Mesenchymal stem cell (in vitro differentiated cells and primary cell): ENCODE measurements around the gene RAB3GAP1.
A peak's percentile ranks its signal among the peaks of the same experiment; 100 is the strongest.

Source experiments
- DNase-seq: peaks from one replicate; pipeline ENCODE4 v3.0.0-alpha.2; 2013
- H2AFZ ChIP-seq: one replicate; pipeline ENCODE4 v1.6.1; 2013; ENCODE audit warnings: low read depth, mild to moderate bottlenecking, control low read depth, inconsistent platforms, low read length, moderate library complexity
- H2AK5ac ChIP-seq: 2 replicates; pipeline ENCODE4 v1.6.1; 2013; ENCODE audit warnings: low read length, moderate library complexity, mild to moderate bottlenecking, inconsistent platforms; ENCODE audit not compliant: severe bottlenecking
- H2BK120ac ChIP-seq: one replicate; pipeline ENCODE4 v1.6.1; 2013; ENCODE audit warnings: low read depth, mild to moderate bottlenecking, inconsistent platforms, low read length, moderate library complexity
- H2BK12ac ChIP-seq, 2 experiments: one replicate each; pipeline ENCODE4 v1.6.1; 2013; ENCODE audit warnings: inconsistent platforms in 2 of 2, low read length in 2 of 2, mild to moderate bottlenecking in 2 of 2, moderate library complexity in 2 of 2, control low read depth in 1 of 2
- H2BK15ac ChIP-seq: one replicate; pipeline ENCODE4 v1.6.1; 2013; ENCODE audit warnings: mild to moderate bottlenecking, low read depth, inconsistent platforms; ENCODE audit not compliant: poor library complexity, severe bottlenecking
- H2BK5ac ChIP-seq: 2 replicates; pipeline ENCODE4 v1.6.1; 2013; ENCODE audit warnings: low read depth, mild to moderate bottlenecking, low read length, control low read depth, inconsistent platforms; ENCODE audit not compliant: poor library complexity, severe bottlenecking
- H3K14ac ChIP-seq, 2 experiments: one replicate each; pipeline ENCODE4 v1.6.1; 2013; ENCODE audit warnings: inconsistent platforms in 2 of 2, low read length in 2 of 2, control low read depth in 1 of 2, mild to moderate bottlenecking in 1 of 2, moderate library complexity in 1 of 2
- H3K18ac ChIP-seq, 2 experiments: one replicate each; pipeline ENCODE4 v1.6.1; 2013; ENCODE audit warnings: inconsistent platforms in 2 of 2, low read length in 2 of 2, control low read depth in 1 of 2, low read depth in 1 of 2, mild to moderate bottlenecking in 1 of 2
- H3K23ac ChIP-seq, 2 experiments: one replicate each; pipeline ENCODE4 v1.6.1; 2013; ENCODE audit warnings: inconsistent platforms in 2 of 2, low read length in 2 of 2, mild to moderate bottlenecking in 2 of 2, moderate library complexity in 2 of 2, control low read depth in 1 of 2
- H3K27ac ChIP-seq: 2 replicates; pipeline ENCODE4 v1.5.1; 2013; ENCODE audit warnings: mild to moderate bottlenecking, moderate library complexity, low read length, control low read depth, inconsistent platforms; ENCODE audit not compliant: poor library complexity, severe bottlenecking
- H3K27me3 ChIP-seq, 2 experiments: 2 replicates each; pipeline versions ENCODE4 v1.6.1 to v1.7.0; 2013; ENCODE audit warnings: low read length in 2 of 2, mild to moderate bottlenecking in 2 of 2, moderate library complexity in 2 of 2, control low read depth in 1 of 2, inconsistent platforms in 1 of 2; ENCODE audit not compliant: control insufficient read depth in 1 of 2, insufficient read depth in 1 of 2
- H3K36me3 ChIP-seq, 2 experiments: 2 replicates each; pipeline versions ENCODE4 v1.6.1 to v1.7.0; 2013; ENCODE audit warnings: low read length in 2 of 2, control low read depth in 1 of 2, inconsistent platforms in 1 of 2, low read depth in 1 of 2, mild to moderate bottlenecking in 1 of 2; ENCODE audit not compliant: insufficient read depth in 2 of 2, control insufficient read depth in 1 of 2
- H3K4ac ChIP-seq, 2 experiments: one replicate each; pipeline ENCODE4 v1.6.1; 2013; ENCODE audit warnings: inconsistent platforms in 2 of 2, low read length in 2 of 2, mild to moderate bottlenecking in 2 of 2, moderate library complexity in 2 of 2, control low read depth in 1 of 2, low read depth in 1 of 2
- H3K4me1 ChIP-seq: 2 replicates; pipeline ENCODE4 v1.6.1; 2013; ENCODE audit warnings: low read depth, low read length, control low read depth; ENCODE audit not compliant: control insufficient read depth, insufficient read depth
- H3K4me2 ChIP-seq: 2 replicates; pipeline ENCODE4 v1.6.1; 2013; ENCODE audit warnings: low read length, mild to moderate bottlenecking, inconsistent platforms; ENCODE audit not compliant: poor library complexity, severe bottlenecking
- H3K4me3 ChIP-seq, 2 experiments: 2 replicates each; pipeline versions ENCODE4 v1.5.1 to v1.7.0; 2013; ENCODE audit warnings: low read length in 2 of 2, mild to moderate bottlenecking in 2 of 2, control low read depth in 1 of 2, low read depth in 1 of 2; ENCODE audit not compliant: insufficient read depth in 1 of 2
- H3K79me1 ChIP-seq: replicated peaks from 2 replicates; pipeline ENCODE4 v1.6.1; 2013; ENCODE audit warnings: mild to moderate bottlenecking, control low read depth, low read length, inconsistent platforms; ENCODE audit not compliant: poor library complexity, severe bottlenecking
- H3K9ac ChIP-seq: 2 replicates; pipeline ENCODE4 v1.7.0; 2013; ENCODE audit warnings: mild to moderate bottlenecking, low read length, moderate library complexity
- H3K9me3 ChIP-seq: 2 replicates; pipeline ENCODE4 v1.7.0; 2013; ENCODE audit warnings: mild to moderate bottlenecking, low read length; ENCODE audit not compliant: control insufficient read depth
- H4K8ac ChIP-seq: one replicate; pipeline ENCODE4 v1.6.1; 2013; ENCODE audit warnings: inconsistent platforms, mild to moderate bottlenecking, low read length, moderate library complexity
- H4K91ac ChIP-seq: one replicate; pipeline ENCODE4 v1.6.1; 2013; ENCODE audit warnings: mild to moderate bottlenecking, low read length, inconsistent platforms
- WGBS: methylation state at CpG from one replicate; pipeline ENCODE4 v1.1.7; 2013; ENCODE audit warnings: mixed read lengths; 5-methylcytosine and 5-hydroxymethylcytosine counted together

The RAB3GAP1 gene

DNA sequence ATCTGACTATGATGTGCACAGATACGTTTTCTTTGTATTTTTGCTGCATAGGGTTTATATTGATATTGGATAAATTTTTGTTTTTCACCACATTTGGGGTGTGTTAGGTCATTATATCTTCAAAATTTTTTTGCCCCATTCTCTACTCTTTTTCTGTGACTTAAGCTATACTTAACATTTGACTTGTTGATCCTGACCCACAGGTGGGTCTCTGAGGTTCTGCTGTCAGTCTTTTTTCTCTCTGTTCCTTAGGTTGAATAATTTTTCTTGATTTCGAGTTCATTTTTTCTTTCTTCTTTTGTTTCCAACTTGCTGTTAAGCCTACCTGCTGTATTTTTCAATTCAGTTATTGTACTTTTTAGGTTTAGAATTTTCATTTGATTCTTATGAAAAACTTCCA is 12.1 kb downstream of the RAB3GAP1 start:
- no peak overlapping the region for H2BK5ac ChIP-seq
- no peak overlapping the region for H3K4me3 ChIP-seq
- H3K9me3 ChIP-seq, result no peaks in the 10 kb centered on the region
- WGBS, result no CpG with 5 or more reads among the region's 2 CpGs
- no peak overlapping the region for H4K91ac ChIP-seq
- no peak overlapping the region for H3K27ac ChIP-seq
- no peak overlapping the region for H3K4ac ChIP-seq
- H3K18ac ChIP-seq, result no peak overlapping the region
- no peak overlapping the region for H3K23ac ChIP-seq
- no peak overlapping the region for H3K4me2 ChIP-seq
- H3K14ac ChIP-seq, result no peak overlapping the region
- no peak overlapping the region for H2AFZ ChIP-seq
- no peak overlapping the region for H2AK5ac ChIP-seq
- H2BK12ac ChIP-seq, result no peak overlapping the region
- peaks cover 7% of the 10 kb centered on the region for H3K79me1 ChIP-seq
- H3K9ac ChIP-seq, result no peak overlapping the region
- H2BK15ac ChIP-seq, result no peak overlapping the region
- no peaks in the 10 kb centered on the region for H3K27me3 ChIP-seq
- no peaks in the 10 kb centered on the region for H3K4me1 ChIP-seq
- no peak overlapping the region for H2BK120ac ChIP-seq
- H4K8ac ChIP-seq, result no peak overlapping the region
- H3K36me3 ChIP-seq, result peaks cover 11 to 39% of the 10 kb centered on the region in 2 experiments
- no peak for DNase-seq

GRCh38 chr2:135066710-135067109 is 14.6 kb downstream of the RAB3GAP1 start:
- no peak overlapping the region for H2AK5ac ChIP-seq
- no peaks in the 10 kb centered on the region for H3K4me1 ChIP-seq
- H2BK15ac ChIP-seq, result no peak overlapping the region
- peaks cover 21% of the 10 kb centered on the region for H3K79me1 ChIP-seq
- H3K14ac ChIP-seq, result no peak overlapping the region
- WGBS, result no CpG with 5 or more reads among the region's 1 CpG
- DNase-seq, result no peak
- H3K27me3 ChIP-seq, result no peaks in the 10 kb centered on the region
- no peak overlapping the region for H2BK12ac ChIP-seq
- no peak overlapping the region for H4K8ac ChIP-seq
- no peak overlapping the region for H2BK5ac ChIP-seq
- H3K36me3 ChIP-seq, result peaks cover 10 to 24% of the 10 kb centered on the region in 2 experiments
- no peak overlapping the region for H2BK120ac ChIP-seq
- no peak overlapping the region for H3K4ac ChIP-seq
- no peak overlapping the region for H3K27ac ChIP-seq
- peak overlapping the region; percentile 75 for H3K9ac ChIP-seq
- no peak overlapping the region for H3K4me2 ChIP-seq
- no peak overlapping the region for H4K91ac ChIP-seq
- H3K9me3 ChIP-seq, result peaks cover 4% of the 10 kb centered on the region
- H2AFZ ChIP-seq, result no peak overlapping the region
- H3K18ac ChIP-seq, result no peak overlapping the region
- H3K23ac ChIP-seq, result no peak overlapping the region
- no peak overlapping the region for H3K4me3 ChIP-seq

- no peak overlapping the region for H3K14ac ChIP-seq
Observed at GRCh38 chr2:135072125-135072997, 20.3 kb downstream of the RAB3GAP1 start.

DNA sequence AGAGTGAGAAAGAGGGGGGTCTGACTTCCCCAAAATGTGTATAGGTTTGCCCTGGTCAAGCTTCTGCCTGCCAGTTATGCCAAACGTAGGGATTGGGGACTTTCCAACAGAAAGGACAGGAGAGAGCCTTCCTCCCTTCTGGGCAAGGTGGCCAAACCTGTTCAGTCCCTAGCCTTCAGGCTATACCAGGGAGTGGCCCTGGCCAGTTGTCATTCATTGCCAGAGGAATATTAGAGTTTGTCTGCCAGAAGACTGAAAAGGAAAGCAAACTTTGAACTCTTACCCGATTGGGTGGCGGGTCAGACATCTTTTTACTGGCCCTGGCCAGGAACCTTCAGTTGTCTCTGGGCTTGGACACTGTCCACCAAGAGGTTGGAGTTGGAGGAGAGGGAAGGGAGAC is 22.1 kb downstream of the RAB3GAP1 start:
- no peak overlapping the region for H3K14ac ChIP-seq
- no peak overlapping the region for H3K4me2 ChIP-seq
- no peak overlapping the region for H3K4ac ChIP-seq
- no peak overlapping the region for H3K18ac ChIP-seq
- no peak overlapping the region for H3K9ac ChIP-seq
- no peak overlapping the region for H3K27ac ChIP-seq
- no peaks in the 10 kb centered on the region for H3K4me1 ChIP-seq
- no peak overlapping the region for H2BK12ac ChIP-seq
- H3K4me3 ChIP-seq, result no peak overlapping the region
- no peak overlapping the region for H2BK15ac ChIP-seq
- H3K23ac ChIP-seq, result no peak overlapping the region
- DNase-seq, result no peak
- H3K27me3 ChIP-seq, result no peaks in the 10 kb centered on the region
- H3K9me3 ChIP-seq, result peaks cover 21% of the 10 kb centered on the region
- no peak overlapping the region for H4K91ac ChIP-seq
- peaks cover 45% of the 10 kb centered on the region for H3K79me1 ChIP-seq
- no peak overlapping the region for H2BK5ac ChIP-seq
- 98% methylated on average over 3 of the region's 3 CpGs for WGBS
- H2AK5ac ChIP-seq, result no peak overlapping the region
- no peak overlapping the region for H2BK120ac ChIP-seq
- no peak overlapping the region for H2AFZ ChIP-seq
- H3K36me3 ChIP-seq, result peaks cover 25 to 28% of the 10 kb centered on the region in 2 experiments
- no peak overlapping the region for H4K8ac ChIP-seq

More at GRCh38 chr2:135072125-135072997, 20.3 kb downstream of the RAB3GAP1 start:
- no peak overlapping the region for H3K23ac ChIP-seq
- no peak overlapping the region for H2AK5ac ChIP-seq
- H2BK5ac ChIP-seq, result no peak overlapping the region
- no peak overlapping the region for H2BK12ac ChIP-seq
- no peak overlapping the region for H3K27ac ChIP-seq
- 96% methylated on average over 2 of the region's 3 CpGs for WGBS
- H4K8ac ChIP-seq, result no peak overlapping the region
- DNase-seq, result no peak
- no peak overlapping the region for H2AFZ ChIP-seq
- H3K36me3 ChIP-seq, result peaks cover 22 to 24% of the 10 kb centered on the region in 2 experiments
- no peak overlapping the region for H2BK120ac ChIP-seq
- no peak overlapping the region for H2BK15ac ChIP-seq
- no peaks in the 10 kb centered on the region for H3K4me1 ChIP-seq
- peaks cover 44% of the 10 kb centered on the region for H3K79me1 ChIP-seq
- H3K27me3 ChIP-seq, result no peaks in the 10 kb centered on the region
- H3K4me3 ChIP-seq, result peak overlapping the region in 1 of 2 experiments; percentile 30
- no peak overlapping the region for H3K18ac ChIP-seq
- H3K4me2 ChIP-seq, result no peak overlapping the region
- H3K9me3 ChIP-seq, result peaks cover 21% of the 10 kb centered on the region
- no peak overlapping the region for H3K4ac ChIP-seq
- no peak overlapping the region for H4K91ac ChIP-seq
- H3K9ac ChIP-seq, result no peak overlapping the region
